ENCODE measurements around the gene RTKN2. TPM values are rescaled to one million over a fixed set of nuclear protein-coding genes. Genes with fewer than 3 reads are reported as not detected.

Gene RTKN2
- polyA plus RNA-seq, 3 donors: 0.07 to 0.08 TPM; not detected in 1

- no peaks in the 10 kb centered on the region for H3K36me3 Mint-ChIP-seq
- no peak overlapping the region for H3K27ac Mint-ChIP-seq
- no peak overlapping the region for H3K4me3 ChIP-seq (replicated peaks in 1 of 3; ENCODE audit: low read depth in 2 of 3, low read length in 3 of 3)
- intact Hi-C loops (cut with micrococcal nuclease): no loop called here
- H3K27me3 ChIP-seq (ENCODE audit: control insufficient read depth in 2 of 2, insufficient read depth in 2 of 2, low read length in 2 of 2): no peaks in the 10 kb centered on the region
- no peaks in the 10 kb centered on the region for H3K4me1 ChIP-seq (ENCODE audit: control insufficient read depth in 1 of 2, insufficient read depth in 2 of 2, low read length in 2 of 2)
- no peak overlapping the region for H3K9ac ChIP-seq (ENCODE audit: insufficient read depth, low read length, poor library complexity, severe bottlenecking)
- no peak for DNase-seq
- H3K9me3 Mint-ChIP-seq: peaks cover 0 to 3% (median 0%) of the 10 kb centered on the region in 7 donors
- no peak overlapping the region for H3K4me3 Mint-ChIP-seq
- no peaks in the 10 kb centered on the region for H3K9me3 ChIP-seq (replicated peaks in 1 of 2; ENCODE audit: control insufficient read depth in 1 of 2, insufficient read depth in 1 of 2, low read length in 2 of 2)
- no peak overlapping the region for H3K4me2 ChIP-seq (replicated peaks; ENCODE audit: extremely low read depth, low read length, poor library complexity, severe bottlenecking)
- TF ChIP-seq CTCF (IDR thresholded peaks at IDR 0.05): no peak
- no CpG with 5 or more reads among the region's 4 CpGs for WGBS (ENCODE audit: insufficient coverage)
- H3K4me1 Mint-ChIP-seq: peaks cover 3% of the 10 kb centered on the region
- no peaks in the 10 kb centered on the region for H4K20me1 ChIP-seq (ENCODE audit: insufficient read depth, low read length)
- H2AFZ ChIP-seq (ENCODE audit: insufficient read depth, low read depth, low read length, poor library complexity, severe bottlenecking): no peak overlapping the region
- H3K79me2 ChIP-seq (ENCODE audit: insufficient read depth, low read length): no peaks in the 10 kb centered on the region
- H3K27me3 Mint-ChIP-seq (ENCODE audit: low read depth in 3 of 3): peaks cover 1 to 7% (median 5%) of the 10 kb centered on the region in 3 donors
- no peaks in the 10 kb centered on the region for H3K36me3 ChIP-seq (replicated peaks in 1 of 2; ENCODE audit: control insufficient read depth in 1 of 2, insufficient read depth in 2 of 2, low read length in 2 of 2)
- no peak overlapping the region for H3K27ac ChIP-seq (ENCODE audit: low read depth in 1 of 2, low read length in 2 of 2)
These were observed 39.0 kb upstream of the RTKN2 start for GRCh38 chr10:62307635-62308034.

- no peak for TF ChIP-seq CTCF (IDR thresholded peaks at IDR 0.05)
- 29% methylated on average over 9 of the region's 9 CpGs for WGBS (ENCODE audit: insufficient coverage)
- Histone ChIP-seq H3K79me2 (ENCODE audit: insufficient read depth, low read length) (no peaks in the 10 kb centered on the region), H3K27ac (ENCODE audit: low read depth in 1 of 2, low read length in 2 of 2) (no peak overlapping the region), H3K4me2 (replicated peaks; ENCODE audit: extremely low read depth, low read length, poor library complexity, severe bottlenecking) (no peak overlapping the region), H2AFZ (ENCODE audit: insufficient read depth, low read depth, low read length, poor library complexity, severe bottlenecking) (no peak overlapping the region), H3K4me3 (replicated peaks in 1 of 3; ENCODE audit: low read depth in 2 of 3, low read length in 3 of 3) (no peak overlapping the region), H4K20me1 (ENCODE audit: insufficient read depth, low read length) (no peaks in the 10 kb centered on the region), H3K4me1 (ENCODE audit: control insufficient read depth in 1 of 2, insufficient read depth in 2 of 2, low read length in 2 of 2) (no peaks in the 10 kb centered on the region), H3K36me3 (replicated peaks in 1 of 2; ENCODE audit: control insufficient read depth in 1 of 2, insufficient read depth in 2 of 2, low read length in 2 of 2) (no peaks in the 10 kb centered on the region), H3K9ac (ENCODE audit: insufficient read depth, low read length, poor library complexity, severe bottlenecking) (no peak overlapping the region), H3K9me3 (replicated peaks in 1 of 2; ENCODE audit: control insufficient read depth in 1 of 2, insufficient read depth in 1 of 2, low read length in 2 of 2) (no peaks in the 10 kb centered on the region), H3K27me3 (ENCODE audit: control insufficient read depth in 2 of 2, insufficient read depth in 2 of 2, low read length in 2 of 2) (no peaks in the 10 kb centered on the region)
- Mint-ChIP-seq H3K27ac (no peak overlapping the region), H3K27me3 (ENCODE audit: low read depth in 3 of 3) (peaks cover 1 to 8% (median 5%) of the 10 kb centered on the region in 3 donors), H3K4me1 (peaks cover 3% of the 10 kb centered on the region), H3K4me3 (no peak overlapping the region), H3K36me3 (no peaks in the 10 kb centered on the region), H3K9me3 (peaks cover 0 to 5% (median 3%) of the 10 kb centered on the region in 7 donors)
- intact Hi-C loops (cut with micrococcal nuclease): no loop called here
- DNase-seq: no peak
These were observed 38.0 kb upstream of the RTKN2 start for GRCh38 chr10:62306663-62307062.

All from CD14-positive monocyte (primary cell).